IMR-90 (cell line): ENCODE results near the gene NCKAP5. TPM values are rescaled to one million over a fixed set of nuclear protein-coding genes. Genes with fewer than 3 reads are reported as not detected.
"Not testable (repeated sequence)": the region's sequence is repeated elsewhere in the genome, so short reads cannot be mapped to it uniquely, and the experiment has no call there.

Experiments used
- ATAC-seq: fragments of 200-7000 bp; cut with Tn5 transposase; 2 replicates; pipeline ENCODE4 v1.9.1; 2020; ENCODE audit warnings: low read depth, mild to moderate bottlenecking, moderate library complexity
- BruUV-seq: library from RNA; stranded (reverse); fragments of 400-500 nt; replicated peaks from 2 replicates; lab custom pipeline; 2021; lab: Mats Ljungman, UMichigan
- CTCF ChIA-PET: fragments of 300-600 bp; formaldehyde crosslinking; extraction: SDS; loops from one replicate; lab custom pipeline; 2021; ENCODE audit warnings: antibody characterized with exemption; lab: Yijun Ruan, JAX
- POLR2A ChIA-PET: fragments of 300-600 bp; sonication (Branson Sonifier 250); formaldehyde crosslinking; loops from one replicate; lab custom pipeline; 2022; ENCODE audit warnings: antibody characterized with exemption; ENCODE audit not compliant: unreplicated experiment; lab: Charles Lee
- DNase-seq: peaks from one replicate; pipeline ENCODE4 v3.0.0; 2013
- H2AFZ ChIP-seq: replicated peaks from 2 replicates; pipeline ENCODE3; 2013; ENCODE audit warnings: low read length, mild to moderate bottlenecking; ENCODE audit not compliant: poor library complexity
- H2AK5ac ChIP-seq: 2 replicates; pipeline ENCODE4 v1.6.1; 2013; ENCODE audit warnings: low read depth, low read length, inconsistent platforms
- H2AK9ac ChIP-seq: replicated peaks from 2 replicates; pipeline ENCODE3; 2013; ENCODE audit warnings: mild to moderate bottlenecking, low read depth, low read length, moderate library complexity; ENCODE audit not compliant: poor library complexity
- H2BK120ac ChIP-seq: 2 replicates; pipeline ENCODE4 v1.6.1; 2013; ENCODE audit warnings: low read depth, low read length, inconsistent platforms
- H2BK15ac ChIP-seq: 3 replicates; pipeline ENCODE4 v1.6.1; 2013; ENCODE audit warnings: low read depth, low read length, inconsistent platforms
- H2BK20ac ChIP-seq: 2 replicates; pipeline ENCODE4 v1.6.1; 2013; ENCODE audit warnings: low read depth, mild to moderate bottlenecking, inconsistent platforms, low read length, moderate library complexity
- H2BK5ac ChIP-seq: 2 replicates; pipeline ENCODE4 v1.6.1; 2013; ENCODE audit warnings: mild to moderate bottlenecking, low read depth, low read length, inconsistent platforms; ENCODE audit not compliant: poor library complexity, severe bottlenecking
- H3K14ac ChIP-seq: replicated peaks from 2 replicates; pipeline ENCODE4 v1.6.1; 2013; ENCODE audit warnings: low read depth, low read length, inconsistent platforms
- H3K18ac ChIP-seq: 2 replicates; pipeline ENCODE4 v1.6.1; 2013; ENCODE audit warnings: low read depth, low read length, control low read depth
- H3K23ac ChIP-seq: 2 replicates; pipeline ENCODE4 v1.6.1; 2013; ENCODE audit warnings: low read depth, low read length, inconsistent platforms
- H3K27ac ChIP-seq: 2 replicates; pipeline ENCODE4 v1.5.1; 2013; ENCODE audit warnings: mild to moderate bottlenecking, control low read depth, low read length; ENCODE audit not compliant: insufficient read depth
- H3K27me3 ChIP-seq: 2 replicates; pipeline ENCODE4 v1.6.1; 2013; ENCODE audit warnings: low read length; ENCODE audit not compliant: control insufficient read depth, insufficient read depth
- H3K36me3 ChIP-seq: 2 replicates; pipeline ENCODE4 v1.6.1; 2013; ENCODE audit warnings: low read length, mixed read lengths; ENCODE audit not compliant: control insufficient read depth, insufficient read depth
- H3K4ac ChIP-seq: 2 replicates; pipeline ENCODE4 v1.6.1; 2013; ENCODE audit warnings: low read depth, low read length, inconsistent platforms
- H3K4me1 ChIP-seq: 2 replicates; pipeline ENCODE4 v1.6.1; 2013; ENCODE audit warnings: low read length, mixed read lengths; ENCODE audit not compliant: control insufficient read depth, insufficient read depth
- H3K4me2 ChIP-seq: 2 replicates; pipeline ENCODE4 v1.6.1; 2013; ENCODE audit warnings: low read depth, mild to moderate bottlenecking, control low read depth, low read length, moderate library complexity
- H3K4me3 ChIP-seq: 2 replicates; pipeline ENCODE4 v1.5.1; 2013; ENCODE audit warnings: low read depth, mild to moderate bottlenecking, control low read depth, low read length, moderate library complexity; ENCODE audit not compliant: insufficient read depth
- H3K56ac ChIP-seq: 2 replicates; pipeline ENCODE4 v1.6.1; 2013; ENCODE audit warnings: low read length, inconsistent platforms; ENCODE audit not compliant: insufficient read depth; ENCODE audit errors: extremely low read depth
- H3K79me1 ChIP-seq, 2 experiments: 2 replicates each; pipeline ENCODE4 v1.6.1; 2013; ENCODE audit warnings: low read length in 2 of 2, inconsistent platforms in 1 of 2, low read depth in 1 of 2
- H3K9ac ChIP-seq: 2 replicates; pipeline ENCODE4 v1.6.1; 2013; ENCODE audit warnings: low read depth, low read length, control low read depth
- H3K9me1 ChIP-seq: 2 replicates; pipeline ENCODE4 v1.6.1; 2013; ENCODE audit warnings: low read length, inconsistent platforms; ENCODE audit not compliant: insufficient read depth
- H3K9me3 ChIP-seq: 2 replicates; pipeline ENCODE4 v1.6.1; 2013; ENCODE audit warnings: low read length; ENCODE audit not compliant: control insufficient read depth, insufficient read depth
- H4K20me1 ChIP-seq: 2 replicates; pipeline ENCODE4 v1.6.1; 2013; ENCODE audit warnings: low read length, inconsistent platforms; ENCODE audit not compliant: insufficient read depth
- H4K5ac ChIP-seq: 2 replicates; pipeline ENCODE4 v1.6.1; 2013; ENCODE audit warnings: mild to moderate bottlenecking, low read depth, low read length, control low read depth
- H4K8ac ChIP-seq, 2 experiments: 2 replicates each; pipeline ENCODE4 v1.6.1; 2013; ENCODE audit warnings: low read depth in 2 of 2, low read length in 2 of 2, control low read depth in 1 of 2, inconsistent platforms in 1 of 2
- H4K91ac ChIP-seq: 2 replicates; pipeline ENCODE4 v1.6.1; 2013; ENCODE audit warnings: low read depth, low read length, inconsistent platforms; ENCODE audit not compliant: insufficient read depth
- WGBS, 2 experiments: methylation state at CpG; one replicate each; pipeline versions ENCODE4 v1.1.5 to v1.1.7; 2013; ENCODE audit warnings: missing lambda C conversion rate in 2 of 2; ENCODE audit not compliant: insufficient read length in 1 of 2; ENCODE audit errors: extremely low coverage in 2 of 2; 5-methylcytosine and 5-hydroxymethylcytosine counted together
- dilution Hi-C: fragments of 300-500 bp; cut with HindIII; formaldehyde crosslinking; loops from one replicate; pipeline ENCODE4 v1.14.3; 2018; ENCODE audit warnings: low sequenced_read_pairs; ENCODE audit not compliant: unreplicated experiment
- in situ Hi-C: fragments of 300-500 bp; cut with MboI; formaldehyde crosslinking; loops from 3 replicates; pipeline ENCODE4 v1.14.3; 2019; ENCODE audit warnings: low sequenced_read_pairs, inconsistent platforms, mixed read lengths
- intact Hi-C: fragments of 100-400 bp; cut with micrococcal nuclease; formaldehyde crosslinking; loops from 2 replicates; pipeline ENCODE4 v1.10.0; 2022
- polyA plus RNA-seq, 3 experiments: library from polyadenylated mRNA; depleted of rRNA; stranded (reverse); fragments of >200 nt; gene quantifications; 2 replicates each; pipeline ENCODE4 v1.2.3, GENCODE V29; 2012; ENCODE audit warnings: low replicate concordance in 1 of 3
- total RNA-seq: library from RNA; depleted of rRNA; stranded (reverse); fragments of >200 nt; gene quantifications from 2 replicates; pipeline ENCODE4 v1.2.3, GENCODE V29; 2012

NCKAP5 gene
- total and polyA plus RNA-seq, 2 of the 4 experiments (the other 2 are of a cell fraction) = 2.7 to 3.9 TPM

GRCh38 chr2:132699802-132700201 is 868.5 kb downstream of the NCKAP5 start:
- intact Hi-C loops, dilution Hi-C loops, H3K9ac ChIP-seq, H4K91ac ChIP-seq, H2AK9ac ChIP-seq, H3K27me3 ChIP-seq, H3K4me2 ChIP-seq, H3K4ac ChIP-seq, H3K14ac ChIP-seq, H3K4me1 ChIP-seq, in situ Hi-C loops, H3K36me3 ChIP-seq, POLR2A ChIA-PET, BruUV-seq, H2BK120ac ChIP-seq, H2BK15ac ChIP-seq, ATAC-seq, H3K4me3 ChIP-seq, CTCF ChIA-PET, H4K20me1 ChIP-seq, H2BK20ac ChIP-seq, H3K56ac ChIP-seq, H4K8ac ChIP-seq, H3K79me1 ChIP-seq, H2AK5ac ChIP-seq, H3K9me1 ChIP-seq, H4K5ac ChIP-seq, H3K27ac ChIP-seq, H3K23ac ChIP-seq, H3K18ac ChIP-seq, H2BK5ac ChIP-seq, H3K9me3 ChIP-seq, DNase-seq, H2AFZ ChIP-seq: not testable (repeated sequence)
- no CpG with 5 or more reads among the region's 2 CpGs for WGBS, 2 experiments

DNA sequence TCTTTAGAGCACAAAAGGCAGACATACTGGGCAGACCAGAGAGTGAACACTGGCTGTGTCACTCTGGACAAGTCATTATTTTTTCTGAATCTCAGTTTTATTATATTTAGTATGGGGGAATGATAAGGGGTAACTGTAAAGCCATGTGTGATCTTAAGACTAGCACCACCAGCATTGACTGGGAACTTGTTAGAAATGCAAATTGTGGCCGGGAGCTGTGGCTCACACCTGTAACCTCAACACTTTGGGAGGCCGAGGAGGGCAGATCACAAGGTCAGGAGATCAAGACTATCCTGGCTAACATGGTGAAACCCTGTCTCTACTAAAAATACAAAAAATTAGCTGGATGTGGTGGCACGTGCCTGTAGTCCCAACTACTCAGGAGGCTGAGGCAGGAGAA is 869.9 kb downstream of the NCKAP5 start:
- H3K23ac ChIP-seq, H2AK9ac ChIP-seq, H3K27ac ChIP-seq, H3K9ac ChIP-seq, H4K20me1 ChIP-seq, H2AK5ac ChIP-seq, H3K4me2 ChIP-seq, H4K91ac ChIP-seq, H2BK5ac ChIP-seq, H3K4me3 ChIP-seq, H3K9me1 ChIP-seq, H4K8ac ChIP-seq, DNase-seq, H2AFZ ChIP-seq, BruUV-seq, H3K56ac ChIP-seq, H3K36me3 ChIP-seq, ATAC-seq, H3K4ac ChIP-seq, POLR2A ChIA-PET, H2BK20ac ChIP-seq, H3K4me1 ChIP-seq, H3K9me3 ChIP-seq, H3K79me1 ChIP-seq, H2BK15ac ChIP-seq, in situ Hi-C loops, H3K18ac ChIP-seq, dilution Hi-C loops, H3K27me3 ChIP-seq, H3K14ac ChIP-seq, H4K5ac ChIP-seq, intact Hi-C loops, H2BK120ac ChIP-seq: not testable (repeated sequence)
- WGBS, 2 experiments = 57% methylated on average over 1 of the region's 3 CpGs; no CpG with 5 or more reads in 1 of the 2 experiments
- CTCF ChIA-PET = interaction anchor here (1.0 kb wide), 1 partner anchor 13 kb away, joined by 9 read pairs; no protein-coding TSS in a partner anchor
